ENCODE results near the gene POLA2.
A peak's percentile ranks its signal among the peaks of the same experiment; 100 is the strongest.

The POLA2 gene, protein sequence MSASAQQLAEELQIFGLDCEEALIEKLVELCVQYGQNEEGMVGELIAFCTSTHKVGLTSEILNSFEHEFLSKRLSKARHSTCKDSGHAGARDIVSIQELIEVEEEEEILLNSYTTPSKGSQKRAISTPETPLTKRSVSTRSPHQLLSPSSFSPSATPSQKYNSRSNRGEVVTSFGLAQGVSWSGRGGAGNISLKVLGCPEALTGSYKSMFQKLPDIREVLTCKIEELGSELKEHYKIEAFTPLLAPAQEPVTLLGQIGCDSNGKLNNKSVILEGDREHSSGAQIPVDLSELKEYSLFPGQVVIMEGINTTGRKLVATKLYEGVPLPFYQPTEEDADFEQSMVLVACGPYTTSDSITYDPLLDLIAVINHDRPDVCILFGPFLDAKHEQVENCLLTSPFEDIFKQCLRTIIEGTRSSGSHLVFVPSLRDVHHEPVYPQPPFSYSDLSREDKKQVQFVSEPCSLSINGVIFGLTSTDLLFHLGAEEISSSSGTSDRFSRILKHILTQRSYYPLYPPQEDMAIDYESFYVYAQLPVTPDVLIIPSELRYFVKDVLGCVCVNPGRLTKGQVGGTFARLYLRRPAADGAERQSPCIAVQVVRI

GRCh38 chr11:65261591-65262380 lies at the start of gene POLA2:
TSS of gene POLA2 (plus strand) at chr11:65261962. CDS start at chr11:65262293, 331 bp downstream.
- TF ChIP-seq, protein P1, sequence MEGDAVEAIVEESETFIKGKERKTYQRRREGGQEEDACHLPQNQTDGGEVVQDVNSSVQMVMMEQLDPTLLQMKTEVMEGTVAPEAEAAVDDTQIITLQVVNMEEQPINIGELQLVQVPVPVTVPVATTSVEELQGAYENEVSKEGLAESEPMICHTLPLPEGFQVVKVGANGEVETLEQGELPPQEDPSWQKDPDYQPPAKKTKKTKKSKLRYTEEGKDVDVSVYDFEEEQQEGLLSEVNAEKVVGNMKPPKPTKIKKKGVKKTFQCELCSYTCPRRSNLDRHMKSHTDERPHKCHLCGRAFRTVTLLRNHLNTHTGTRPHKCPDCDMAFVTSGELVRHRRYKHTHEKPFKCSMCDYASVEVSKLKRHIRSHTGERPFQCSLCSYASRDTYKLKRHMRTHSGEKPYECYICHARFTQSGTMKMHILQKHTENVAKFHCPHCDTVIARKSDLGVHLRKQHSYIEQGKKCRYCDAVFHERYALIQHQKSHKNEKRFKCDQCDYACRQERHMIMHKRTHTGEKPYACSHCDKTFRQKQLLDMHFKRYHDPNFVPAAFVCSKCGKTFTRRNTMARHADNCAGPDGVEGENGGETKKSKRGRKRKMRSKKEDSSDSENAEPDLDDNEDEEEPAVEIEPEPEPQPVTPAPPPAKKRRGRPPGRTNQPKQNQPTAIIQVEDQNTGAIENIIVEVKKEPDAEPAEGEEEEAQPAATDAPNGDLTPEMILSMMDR (IDR thresholded peaks at IDR 0.05; ENCODE audit: low read depth, low read length) = no peak
- H3K4me3 ChIP-seq (ENCODE audit: low read depth, low read length) = peak within 1 kb of the TSS; percentile 71

- no peak overlapping the region for H3K4me3 ChIP-seq (ENCODE audit: low read depth, low read length)
- TF ChIP-seq, protein P1 (IDR thresholded peaks at IDR 0.05; ENCODE audit: low read depth, low read length) = no peak
Measured at GRCh38 chr11:65212226-65212801, 49.4 kb upstream of the POLA2 start.

DNA sequence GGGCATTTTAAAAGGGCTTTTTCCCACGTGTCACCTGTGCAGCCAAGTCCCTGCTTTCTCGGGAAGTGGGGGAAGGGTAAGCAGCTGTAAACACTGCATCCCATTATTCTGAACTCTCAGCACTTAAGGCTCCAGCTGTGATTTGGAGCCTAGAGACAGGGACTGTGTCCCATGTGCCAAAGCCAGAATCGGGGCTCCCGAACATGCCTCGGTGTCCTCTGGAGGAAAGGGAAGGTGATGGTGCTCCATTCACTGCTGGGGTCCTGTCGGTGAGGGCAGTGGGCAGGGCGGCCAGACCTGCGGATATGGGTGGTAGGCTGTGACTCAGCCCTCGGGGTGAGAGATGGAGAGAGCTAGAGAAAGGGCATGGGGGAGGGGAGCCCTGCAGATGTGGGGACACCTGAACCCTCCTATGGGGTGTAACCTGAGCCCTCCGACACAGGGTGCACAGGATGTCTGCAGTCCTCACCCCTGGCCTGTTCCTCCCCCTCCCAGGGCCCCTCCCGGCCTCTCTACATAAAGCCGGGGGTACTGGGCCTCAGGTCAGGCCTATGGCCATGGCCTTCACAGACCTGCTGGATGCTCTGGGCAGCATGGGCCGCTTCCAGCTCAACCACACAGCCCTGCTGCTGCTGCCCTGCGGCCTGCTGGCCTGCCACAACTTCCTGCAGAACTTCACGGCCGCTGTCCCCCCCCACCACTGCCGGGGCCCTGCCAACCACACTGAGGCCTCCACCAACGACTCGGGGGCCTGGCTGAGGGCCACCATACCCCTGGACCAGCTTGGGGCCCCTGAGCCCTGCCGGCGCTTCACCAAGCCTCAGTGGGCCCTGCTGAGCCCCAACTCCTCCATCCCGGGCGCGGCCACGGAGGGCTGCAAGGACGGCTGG lies 48.2 kb upstream of the POLA2 start:
- no peak overlapping the region for H3K4me3 ChIP-seq (ENCODE audit: low read depth, low read length)
- TF ChIP-seq, protein P1 (IDR thresholded peaks at IDR 0.05; ENCODE audit: low read depth, low read length) = no peak

GRCh38 chr11:65214212-65214845 lies 47.4 kb upstream of the POLA2 start:
- TF ChIP-seq, protein P1 (IDR thresholded peaks at IDR 0.05; ENCODE audit: low read depth, low read length) = no peak
- no peak overlapping the region for H3K4me3 ChIP-seq (ENCODE audit: low read depth, low read length)

DNA sequence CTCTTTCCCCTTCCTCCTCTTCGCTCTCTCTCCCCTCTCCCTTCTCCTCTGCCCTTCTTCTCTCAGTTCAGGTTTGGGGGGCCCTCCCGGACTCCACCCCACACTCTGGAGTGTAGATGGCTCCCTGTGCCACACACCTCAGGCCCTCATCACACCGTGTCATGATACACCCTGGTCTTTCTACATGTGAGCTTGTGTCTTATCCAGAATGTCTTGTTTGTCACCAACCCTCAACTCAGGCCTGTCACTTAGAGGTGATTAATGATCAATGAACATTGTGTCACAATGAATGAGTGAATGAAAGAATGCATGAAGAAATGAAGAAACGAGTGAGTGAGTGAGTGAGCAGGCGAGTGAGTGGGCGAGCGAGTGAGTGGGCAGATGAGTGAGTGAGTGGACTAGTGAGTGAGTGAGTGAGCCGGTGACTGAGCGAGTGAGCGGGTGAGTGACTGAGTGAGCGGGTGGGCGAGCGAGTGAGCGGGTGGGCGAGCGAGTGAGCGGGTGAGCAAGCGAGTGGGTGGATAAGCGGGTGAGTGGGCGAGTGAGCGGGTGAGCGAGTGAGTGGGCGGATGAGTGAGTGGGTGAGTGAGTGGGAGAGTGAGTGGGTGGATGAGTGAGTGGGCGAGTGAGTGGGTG lies 46.2 kb upstream of the POLA2 start:
- H3K4me3 ChIP-seq (ENCODE audit: low read depth, low read length) = no peak overlapping the region
- TF ChIP-seq, protein P1 (IDR thresholded peaks at IDR 0.05; ENCODE audit: low read depth, low read length) = no peak

DNA sequence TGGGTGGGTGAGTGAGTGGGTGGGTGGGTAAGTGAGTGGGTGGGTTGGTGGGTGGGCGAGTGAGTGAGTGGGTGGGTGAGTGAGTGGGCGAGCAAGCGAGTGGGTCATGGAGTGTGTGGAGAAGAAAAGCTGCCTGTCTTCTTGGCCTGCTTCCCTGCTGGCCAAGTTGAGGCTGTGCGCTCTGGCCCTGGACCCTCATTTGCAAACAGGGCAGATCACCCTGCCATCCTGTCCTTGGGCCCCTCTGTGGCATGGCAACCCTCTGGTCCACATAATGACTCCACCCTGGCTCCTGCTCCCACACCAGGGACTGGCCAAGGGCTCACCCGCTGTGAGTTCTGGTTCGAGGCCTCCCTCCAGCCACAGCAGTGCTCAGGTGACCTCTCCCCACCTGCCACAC lies 44.9 kb upstream of the POLA2 start:
- H3K4me3 ChIP-seq (ENCODE audit: low read depth, low read length) = no peak overlapping the region
- TF ChIP-seq, protein P1 (IDR thresholded peaks at IDR 0.05; ENCODE audit: low read depth, low read length) = no peak

Data from WI38 (cell line).